GM23338 (cell line): ENCODE results near the gene CIT. TPM values are rescaled to one million over a fixed set of nuclear protein-coding genes. Genes with fewer than 3 reads are reported as not detected.

Experiments used
- ATAC-seq: fragments of 200-7000 bp; cut with Tn5 transposase; 3 replicates; pipeline ENCODE4 v1.9.1; 2020
- DNase-seq: peaks from one replicate; pipeline ENCODE4 v3.0.0-alpha.2; 2015; ENCODE audit warnings: low spot score
- H2AFZ ChIP-seq: fragments of 200-600 bp; sonication (generic); 2 replicates; pipeline ENCODE4 v1.8.0; 2016; ENCODE audit warnings: antibody characterized with exemption, mild to moderate bottlenecking, moderate library complexity
- H3F3A ChIP-seq: fragments of 200-600 bp; sonication (generic); replicated peaks from 2 replicates; pipeline ENCODE4 v1.8.0; 2017; ENCODE audit warnings: antibody characterized with exemption, mixed run types, low read depth
- H3K27ac ChIP-seq: fragments of 200-600 bp; sonication (generic); 2 replicates; pipeline ENCODE4 v1.6.1; 2016; ENCODE audit warnings: low read depth
- H3K27me3 ChIP-seq: fragments of 200-600 bp; sonication (generic); 2 replicates; pipeline ENCODE4 v1.8.0; 2016; ENCODE audit warnings: mild to moderate bottlenecking, mixed run types, moderate library complexity; ENCODE audit not compliant: insufficient read depth
- H3K36me3 ChIP-seq: fragments of 200-600 bp; sonication (generic); 2 replicates; pipeline ENCODE4 v1.8.0; 2016; ENCODE audit warnings: mild to moderate bottlenecking; ENCODE audit not compliant: insufficient read depth
- H3K4me1 ChIP-seq: fragments of 200-600 bp; sonication (generic); 2 replicates; pipeline ENCODE4 v1.8.0; 2016; ENCODE audit warnings: mild to moderate bottlenecking, moderate library complexity; ENCODE audit not compliant: insufficient read depth
- H3K4me2 ChIP-seq: fragments of 200-600 bp; sonication (generic); 2 replicates; pipeline ENCODE4 v1.7.1; 2017; ENCODE audit warnings: mixed run types
- H3K4me3 ChIP-seq: fragments of 200-600 bp; sonication (generic); 2 replicates; pipeline ENCODE4 v1.6.1; 2016; ENCODE audit warnings: mixed run types
- H3K79me2 ChIP-seq: fragments of 200-600 bp; sonication (generic); replicated peaks from 2 replicates; pipeline ENCODE4 v1.8.0; 2017; ENCODE audit warnings: mild to moderate bottlenecking; ENCODE audit not compliant: insufficient read depth
- H3K9me2 ChIP-seq: fragments of 200-600 bp; sonication (generic); 2 replicates; pipeline ENCODE4 v1.8.0; 2017; ENCODE audit not compliant: insufficient read depth
- H4K20me1 ChIP-seq: fragments of 200-600 bp; sonication (generic); replicated peaks from 2 replicates; pipeline ENCODE4 v1.8.0; 2017; ENCODE audit warnings: mild to moderate bottlenecking; ENCODE audit not compliant: insufficient read depth
- H3K27ac Mint-ChIP-seq: 2 replicates; pipeline ENCODE4 v1.8.0; 2020; ENCODE audit warnings: inconsistent platforms, mild to moderate bottlenecking, moderate library complexity, mixed read lengths
- H3K27me3 Mint-ChIP-seq: 3 replicates; pipeline ENCODE4 v1.8.0; 2022; ENCODE audit warnings: low read depth, mild to moderate bottlenecking, moderate library complexity, mixed read lengths, inconsistent platforms; ENCODE audit not compliant: insufficient read depth, poor library complexity
- H3K36me3 Mint-ChIP-seq: 3 replicates; pipeline ENCODE4 v1.8.0; 2021; ENCODE audit warnings: low read depth, mild to moderate bottlenecking, inconsistent platforms, moderate library complexity, mixed read lengths
- H3K4me1 Mint-ChIP-seq: 3 replicates; pipeline ENCODE4 v1.8.0; 2020; ENCODE audit warnings: mild to moderate bottlenecking, inconsistent platforms, mixed read lengths
- H3K4me3 Mint-ChIP-seq: 3 replicates; pipeline ENCODE4 v1.8.0; 2021; ENCODE audit warnings: moderate library complexity, mild to moderate bottlenecking, inconsistent platforms, mixed read lengths
- H3K9me3 Mint-ChIP-seq: 3 replicates; pipeline ENCODE4 v1.8.0; 2020; ENCODE audit warnings: moderate library complexity, mild to moderate bottlenecking, inconsistent platforms, mixed read lengths
- CREB1 ChIP-seq: fragments of 250-450 bp; sonication (Bioruptor Pico); IDR thresholded peaks from 2 replicates; pipeline ENCODE4 v1.5.0; 2020; ENCODE audit warnings: low read depth, mild to moderate bottlenecking, moderate library complexity
- EZH2phosphoT487 ChIP-seq: fragments of 200-600 bp; sonication (generic); IDR thresholded peaks from one replicate; pipeline ENCODE4 v1.8.1; 2018; ENCODE audit warnings: antibody characterized with exemption; ENCODE audit not compliant: unreplicated experiment
- JUNB ChIP-seq: IDR thresholded peaks from one replicate; pipeline ENCODE4 v1.6.1; 2016; ENCODE audit warnings: antibody characterized with exemption; ENCODE audit not compliant: unreplicated experiment
- NANOG ChIP-seq: IDR thresholded peaks from 2 replicates; pipeline ENCODE4 v1.6.1; 2016; ENCODE audit warnings: antibody characterized with exemption, borderline replicate concordance
- POLR2AphosphoS5 ChIP-seq: IDR thresholded peaks from 2 replicates; pipeline ENCODE4 v1.6.1; 2016; ENCODE audit warnings: antibody characterized with exemption, low read depth
- ZNF114 ChIP-seq: fragments of 250-450 bp; sonication (Bioruptor Pico); IDR thresholded peaks from 2 replicates; pipeline ENCODE4 v1.5.0; 2020; ENCODE audit warnings: mild to moderate bottlenecking, moderate library complexity
- ZNF331 ChIP-seq: fragments of 250-450 bp; sonication (Bioruptor Pico); IDR thresholded peaks from 2 replicates; pipeline ENCODE4 v1.5.0; 2020; ENCODE audit warnings: low read depth, mild to moderate bottlenecking, moderate library complexity
- polyA plus RNA-seq: library from polyadenylated mRNA; unstranded; fragments of >200 nt; fragmentation: Nextera tagmentation; extraction: Ambion mirVana; gene quantifications from 2 replicates; pipeline ENCODE4 v1.2.1, GENCODE V29; 2016
- total RNA-seq: library from RNA; depleted of rRNA; stranded (reverse); fragments of >200 nt; shearing (Covaris generic); gene quantifications from 2 replicates; pipeline ENCODE4 v1.2.3, GENCODE V29; 2014
- TF ChIP-seq, protein P1 (sequence below): IDR thresholded peaks from 2 replicates; pipeline ENCODE4 v1.6.1; 2016; ENCODE audit warnings: antibody characterized with exemption
- TF ChIP-seq, protein P2 (sequence below), 2 experiments: fragments of 200-600 bp in 1 of 2; sonication (generic) in 1 of 2; conservative IDR thresholded peaks; 2 replicates each; pipeline versions ENCODE4 v1.5.1 to v1.6.1; 2016 to 2017; ENCODE audit warnings: antibody characterized with exemption in 2 of 2, low read depth in 2 of 2, mild to moderate bottlenecking in 2 of 2, moderate library complexity in 1 of 2
- TF ChIP-seq, protein P3 (sequence below): IDR thresholded peaks from one replicate; pipeline ENCODE4 v1.6.1; 2018; ENCODE audit warnings: antibody characterized with exemption; ENCODE audit not compliant: unreplicated experiment
- TF ChIP-seq, protein P4 (sequence below): fragments of 250-450 bp; sonication (Bioruptor Pico); IDR thresholded peaks from 2 replicates; pipeline ENCODE4 v1.5.0; 2020; ENCODE audit warnings: mild to moderate bottlenecking, moderate library complexity

CIT gene
- total and polyA plus RNA-seq, 2 experiments from 2014 or later, result 9.7 to 47.8 TPM

DNA sequence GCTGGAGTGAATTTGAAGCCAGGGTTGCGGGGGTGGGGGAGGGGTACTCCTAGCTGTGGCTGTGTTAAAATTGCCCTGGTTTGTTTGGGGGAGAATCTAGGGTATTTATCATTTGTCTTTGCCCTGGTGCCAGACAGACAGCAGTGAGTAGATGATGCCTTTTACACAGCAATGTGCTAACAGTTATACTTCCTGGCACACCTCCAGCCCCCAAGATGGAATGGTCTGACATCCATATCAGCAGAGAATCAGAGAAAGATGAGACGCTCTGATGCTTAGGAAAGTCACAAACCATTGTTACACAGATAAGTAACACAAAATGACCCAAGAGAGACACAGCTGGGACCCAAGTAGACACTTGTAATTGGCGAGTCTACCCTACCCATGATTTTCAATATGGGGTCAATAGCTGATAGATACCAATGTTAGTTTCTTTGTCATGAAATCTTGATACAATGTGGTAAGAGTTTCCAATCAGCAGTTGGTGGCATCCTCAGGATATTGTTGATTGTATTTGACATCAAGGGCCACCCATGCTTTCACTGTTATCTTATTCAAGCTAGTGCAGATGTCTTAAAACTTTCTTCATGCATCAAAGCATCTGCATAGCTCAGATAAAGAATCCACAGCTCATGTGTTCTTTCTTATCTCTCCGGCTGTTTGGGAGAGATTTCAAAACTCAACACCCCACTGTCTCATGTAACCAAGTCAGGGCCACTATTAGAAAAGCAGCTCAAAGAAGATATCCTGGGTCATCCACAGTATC, 211.8 kb downstream of the CIT start (continued):
- TF ChIP-seq, protein P1, sequence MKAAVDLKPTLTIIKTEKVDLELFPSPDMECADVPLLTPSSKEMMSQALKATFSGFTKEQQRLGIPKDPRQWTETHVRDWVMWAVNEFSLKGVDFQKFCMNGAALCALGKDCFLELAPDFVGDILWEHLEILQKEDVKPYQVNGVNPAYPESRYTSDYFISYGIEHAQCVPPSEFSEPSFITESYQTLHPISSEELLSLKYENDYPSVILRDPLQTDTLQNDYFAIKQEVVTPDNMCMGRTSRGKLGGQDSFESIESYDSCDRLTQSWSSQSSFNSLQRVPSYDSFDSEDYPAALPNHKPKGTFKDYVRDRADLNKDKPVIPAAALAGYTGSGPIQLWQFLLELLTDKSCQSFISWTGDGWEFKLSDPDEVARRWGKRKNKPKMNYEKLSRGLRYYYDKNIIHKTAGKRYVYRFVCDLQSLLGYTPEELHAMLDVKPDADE, result no peak
- no peak for TF ChIP-seq CREB1
- TF ChIP-seq POLR2AphosphoS5, result no peak
- TF ChIP-seq JUNB, result no peak
- TF ChIP-seq, protein P2, sequence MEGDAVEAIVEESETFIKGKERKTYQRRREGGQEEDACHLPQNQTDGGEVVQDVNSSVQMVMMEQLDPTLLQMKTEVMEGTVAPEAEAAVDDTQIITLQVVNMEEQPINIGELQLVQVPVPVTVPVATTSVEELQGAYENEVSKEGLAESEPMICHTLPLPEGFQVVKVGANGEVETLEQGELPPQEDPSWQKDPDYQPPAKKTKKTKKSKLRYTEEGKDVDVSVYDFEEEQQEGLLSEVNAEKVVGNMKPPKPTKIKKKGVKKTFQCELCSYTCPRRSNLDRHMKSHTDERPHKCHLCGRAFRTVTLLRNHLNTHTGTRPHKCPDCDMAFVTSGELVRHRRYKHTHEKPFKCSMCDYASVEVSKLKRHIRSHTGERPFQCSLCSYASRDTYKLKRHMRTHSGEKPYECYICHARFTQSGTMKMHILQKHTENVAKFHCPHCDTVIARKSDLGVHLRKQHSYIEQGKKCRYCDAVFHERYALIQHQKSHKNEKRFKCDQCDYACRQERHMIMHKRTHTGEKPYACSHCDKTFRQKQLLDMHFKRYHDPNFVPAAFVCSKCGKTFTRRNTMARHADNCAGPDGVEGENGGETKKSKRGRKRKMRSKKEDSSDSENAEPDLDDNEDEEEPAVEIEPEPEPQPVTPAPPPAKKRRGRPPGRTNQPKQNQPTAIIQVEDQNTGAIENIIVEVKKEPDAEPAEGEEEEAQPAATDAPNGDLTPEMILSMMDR (conservative IDR thresholded peaks at IDR 0.05; ENCODE audit: low read depth in 2 of 2), result no peak

DNA sequence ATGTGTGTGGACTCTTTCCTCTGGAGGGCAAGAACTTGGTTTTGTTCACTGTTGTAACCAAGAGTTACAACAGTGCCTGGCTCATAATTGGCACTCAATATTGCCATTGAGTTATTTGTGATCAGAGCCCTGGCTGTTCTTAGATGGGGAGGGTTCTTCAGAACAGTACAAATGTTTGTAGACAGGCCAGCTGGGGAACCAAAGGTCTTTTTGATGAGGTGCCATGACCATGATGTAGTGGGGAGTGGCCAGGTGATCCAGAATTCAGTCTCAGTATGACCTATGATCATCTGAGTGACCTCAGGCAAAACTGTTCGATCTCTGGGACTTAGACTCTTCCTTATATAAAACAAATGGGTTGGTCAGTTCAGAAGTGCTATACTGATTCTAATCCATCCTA, 212.5 kb downstream of the CIT start:
- Mint-ChIP-seq H3K27me3 (peaks cover 3% of the 10 kb centered on the region), H3K9me3 (no peaks in the 10 kb centered on the region), H3K36me3 (peaks cover 3% of the 10 kb centered on the region; the same call in 2 of the 3 replicates), H3K4me1 (peaks cover 6% of the 10 kb centered on the region), H3K4me3 (no peak overlapping the region), H3K27ac (no peak overlapping the region)
- Histone ChIP-seq H3K79me2 (peaks cover 14% of the 10 kb centered on the region), H3K36me3 (no peaks in the 10 kb centered on the region), H3K4me3 (no peak overlapping the region), H4K20me1 (no peaks in the 10 kb centered on the region), H3K4me2 (no peak overlapping the region), H3K27me3 (no peaks in the 10 kb centered on the region), H2AFZ (0 out of 2 replicates have a peak overlapping the region, but pooled peaks have one; percentile 18), H3K4me1 (no peaks in the 10 kb centered on the region; the same call in 1 of the 2 replicates), H3F3A (peaks cover 4% of the 10 kb centered on the region), H3K27ac (no peak overlapping the region), H3K9me2 (no peaks in the 10 kb centered on the region)
- no peak for DNase-seq
- ATAC-seq, result no peak
- TF ChIP-seq CREB1 (no peak), JUNB (no peak), ZNF114 (CRISPR knock-in tag) (no peak), NANOG (no peak), ZNF331 (CRISPR knock-in tag) (no peak), EZH2phosphoT487 (no peak)
- TF ChIP-seq, protein P3, sequence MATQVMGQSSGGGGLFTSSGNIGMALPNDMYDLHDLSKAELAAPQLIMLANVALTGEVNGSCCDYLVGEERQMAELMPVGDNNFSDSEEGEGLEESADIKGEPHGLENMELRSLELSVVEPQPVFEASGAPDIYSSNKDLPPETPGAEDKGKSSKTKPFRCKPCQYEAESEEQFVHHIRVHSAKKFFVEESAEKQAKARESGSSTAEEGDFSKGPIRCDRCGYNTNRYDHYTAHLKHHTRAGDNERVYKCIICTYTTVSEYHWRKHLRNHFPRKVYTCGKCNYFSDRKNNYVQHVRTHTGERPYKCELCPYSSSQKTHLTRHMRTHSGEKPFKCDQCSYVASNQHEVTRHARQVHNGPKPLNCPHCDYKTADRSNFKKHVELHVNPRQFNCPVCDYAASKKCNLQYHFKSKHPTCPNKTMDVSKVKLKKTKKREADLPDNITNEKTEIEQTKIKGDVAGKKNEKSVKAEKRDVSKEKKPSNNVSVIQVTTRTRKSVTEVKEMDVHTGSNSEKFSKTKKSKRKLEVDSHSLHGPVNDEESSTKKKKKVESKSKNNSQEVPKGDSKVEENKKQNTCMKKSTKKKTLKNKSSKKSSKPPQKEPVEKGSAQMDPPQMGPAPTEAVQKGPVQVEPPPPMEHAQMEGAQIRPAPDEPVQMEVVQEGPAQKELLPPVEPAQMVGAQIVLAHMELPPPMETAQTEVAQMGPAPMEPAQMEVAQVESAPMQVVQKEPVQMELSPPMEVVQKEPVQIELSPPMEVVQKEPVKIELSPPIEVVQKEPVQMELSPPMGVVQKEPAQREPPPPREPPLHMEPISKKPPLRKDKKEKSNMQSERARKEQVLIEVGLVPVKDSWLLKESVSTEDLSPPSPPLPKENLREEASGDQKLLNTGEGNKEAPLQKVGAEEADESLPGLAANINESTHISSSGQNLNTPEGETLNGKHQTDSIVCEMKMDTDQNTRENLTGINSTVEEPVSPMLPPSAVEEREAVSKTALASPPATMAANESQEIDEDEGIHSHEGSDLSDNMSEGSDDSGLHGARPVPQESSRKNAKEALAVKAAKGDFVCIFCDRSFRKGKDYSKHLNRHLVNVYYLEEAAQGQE, result no peak
- TF ChIP-seq, protein P4, sequence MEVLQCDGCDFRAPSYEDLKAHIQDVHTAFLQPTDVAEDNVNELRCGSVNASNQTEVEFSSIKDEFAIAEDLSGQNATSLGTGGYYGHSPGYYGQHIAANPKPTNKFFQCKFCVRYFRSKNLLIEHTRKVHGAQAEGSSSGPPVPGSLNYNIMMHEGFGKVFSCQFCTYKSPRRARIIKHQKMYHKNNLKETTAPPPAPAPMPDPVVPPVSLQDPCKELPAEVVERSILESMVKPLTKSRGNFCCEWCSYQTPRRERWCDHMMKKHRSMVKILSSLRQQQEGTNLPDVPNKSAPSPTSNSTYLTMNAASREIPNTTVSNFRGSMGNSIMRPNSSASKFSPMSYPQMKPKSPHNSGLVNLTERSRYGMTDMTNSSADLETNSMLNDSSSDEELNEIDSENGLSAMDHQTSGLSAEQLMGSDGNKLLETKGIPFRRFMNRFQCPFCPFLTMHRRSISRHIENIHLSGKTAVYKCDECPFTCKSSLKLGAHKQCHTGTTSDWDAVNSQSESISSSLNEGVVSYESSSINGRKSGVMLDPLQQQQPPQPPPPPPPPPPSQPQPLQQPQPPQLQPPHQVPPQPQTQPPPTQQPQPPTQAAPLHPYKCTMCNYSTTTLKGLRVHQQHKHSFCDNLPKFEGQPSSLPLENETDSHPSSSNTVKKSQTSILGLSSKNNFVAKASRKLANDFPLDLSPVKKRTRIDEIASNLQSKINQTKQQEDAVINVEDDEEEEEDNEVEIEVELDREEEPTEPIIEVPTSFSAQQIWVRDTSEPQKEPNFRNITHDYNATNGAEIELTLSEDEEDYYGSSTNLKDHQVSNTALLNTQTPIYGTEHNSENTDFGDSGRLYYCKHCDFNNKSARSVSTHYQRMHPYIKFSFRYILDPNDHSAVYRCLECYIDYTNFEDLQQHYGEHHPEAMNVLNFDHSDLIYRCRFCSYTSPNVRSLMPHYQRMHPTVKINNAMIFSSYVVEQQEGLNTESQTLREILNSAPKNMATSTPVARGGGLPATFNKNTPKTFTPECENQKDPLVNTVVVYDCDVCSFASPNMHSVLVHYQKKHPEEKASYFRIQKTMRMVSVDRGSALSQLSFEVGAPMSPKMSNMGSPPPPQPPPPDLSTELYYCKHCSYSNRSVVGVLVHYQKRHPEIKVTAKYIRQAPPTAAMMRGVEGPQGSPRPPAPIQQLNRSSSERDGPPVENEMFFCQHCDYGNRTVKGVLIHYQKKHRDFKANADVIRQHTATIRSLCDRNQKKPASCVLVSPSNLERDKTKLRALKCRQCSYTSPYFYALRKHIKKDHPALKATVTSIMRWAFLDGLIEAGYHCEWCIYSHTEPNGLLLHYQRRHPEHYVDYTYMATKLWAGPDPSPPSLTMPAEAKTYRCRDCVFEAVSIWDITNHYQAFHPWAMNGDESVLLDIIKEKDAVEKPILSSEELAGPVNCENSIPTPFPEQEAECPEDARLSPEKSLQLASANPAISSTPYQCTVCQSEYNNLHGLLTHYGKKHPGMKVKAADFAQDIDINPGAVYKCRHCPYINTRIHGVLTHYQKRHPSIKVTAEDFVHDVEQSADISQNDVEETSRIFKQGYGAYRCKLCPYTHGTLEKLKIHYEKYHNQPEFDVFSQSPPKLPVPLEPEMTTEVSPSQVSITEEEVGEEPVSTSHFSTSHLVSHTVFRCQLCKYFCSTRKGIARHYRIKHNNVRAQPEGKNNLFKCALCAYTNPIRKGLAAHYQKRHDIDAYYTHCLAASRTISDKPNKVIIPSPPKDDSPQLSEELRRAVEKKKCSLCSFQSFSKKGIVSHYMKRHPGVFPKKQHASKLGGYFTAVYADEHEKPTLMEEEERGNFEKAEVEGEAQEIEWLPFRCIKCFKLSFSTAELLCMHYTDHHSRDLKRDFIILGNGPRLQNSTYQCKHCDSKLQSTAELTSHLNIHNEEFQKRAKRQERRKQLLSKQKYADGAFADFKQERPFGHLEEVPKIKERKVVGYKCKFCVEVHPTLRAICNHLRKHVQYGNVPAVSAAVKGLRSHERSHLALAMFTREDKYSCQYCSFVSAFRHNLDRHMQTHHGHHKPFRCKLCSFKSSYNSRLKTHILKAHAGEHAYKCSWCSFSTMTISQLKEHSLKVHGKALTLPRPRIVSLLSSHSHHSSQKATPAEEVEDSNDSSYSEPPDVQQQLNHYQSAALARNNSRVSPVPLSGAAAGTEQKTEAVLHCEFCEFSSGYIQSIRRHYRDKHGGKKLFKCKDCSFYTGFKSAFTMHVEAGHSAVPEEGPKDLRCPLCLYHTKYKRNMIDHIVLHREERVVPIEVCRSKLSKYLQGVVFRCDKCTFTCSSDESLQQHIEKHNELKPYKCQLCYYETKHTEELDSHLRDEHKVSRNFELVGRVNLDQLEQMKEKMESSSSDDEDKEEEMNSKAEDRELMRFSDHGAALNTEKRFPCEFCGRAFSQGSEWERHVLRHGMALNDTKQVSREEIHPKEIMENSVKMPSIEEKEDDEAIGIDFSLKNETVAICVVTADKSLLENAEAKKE (CRISPR knock-in tag), result no peak
